H9 (cell line): ENCODE measurements around the gene ZMYND8. TPM values are rescaled to one million over a fixed set of nuclear protein-coding genes. Genes with fewer than 3 reads are reported as not detected.

Experiments used
- DNase-seq: peaks from one replicate; pipeline ENCODE4 v3.0.0-alpha.2; 2017
- H2AFZ ChIP-seq: one replicate; pipeline ENCODE4 v1.6.1; 2013; ENCODE audit warnings: mild to moderate bottlenecking, low read length, control low read depth, moderate library complexity
- H2AK5ac ChIP-seq: 2 replicates; pipeline ENCODE4 v1.6.1; 2013; ENCODE audit warnings: low read length, control low read depth, mixed read lengths; ENCODE audit not compliant: insufficient read length
- H2BK120ac ChIP-seq: one replicate; pipeline ENCODE4 v1.6.1; 2013; ENCODE audit warnings: low read depth, mild to moderate bottlenecking, low read length, control low read depth, inconsistent platforms; ENCODE audit not compliant: poor library complexity, severe bottlenecking
- H2BK12ac ChIP-seq: 2 replicates; pipeline ENCODE4 v1.6.1; 2013; ENCODE audit warnings: low read length, control low read depth, mixed read lengths, low read depth; ENCODE audit not compliant: insufficient read length
- H2BK15ac ChIP-seq: 2 replicates; pipeline ENCODE4 v1.6.1; 2013; ENCODE audit warnings: low read depth, low read length, control low read depth
- H2BK20ac ChIP-seq: one replicate; pipeline ENCODE4 v1.6.1; 2013; ENCODE audit warnings: low read depth, mild to moderate bottlenecking, low read length, control low read depth, inconsistent platforms; ENCODE audit not compliant: poor library complexity, severe bottlenecking
- H2BK5ac ChIP-seq: 2 replicates; pipeline ENCODE4 v1.6.1; 2013; ENCODE audit warnings: low read length, control low read depth, mixed read lengths; ENCODE audit not compliant: insufficient read length
- H3K14ac ChIP-seq: 2 replicates; pipeline ENCODE4 v1.6.1; 2013; ENCODE audit warnings: low read length, control low read depth; ENCODE audit not compliant: insufficient read depth
- H3K18ac ChIP-seq: 2 replicates; pipeline ENCODE4 v1.6.1; 2013; ENCODE audit warnings: low read depth, mild to moderate bottlenecking, mixed read lengths, low read length, control low read depth; ENCODE audit not compliant: insufficient read length
- H3K23ac ChIP-seq: 2 replicates; pipeline ENCODE4 v1.6.1; 2013; ENCODE audit warnings: low read length, control low read depth, mixed read lengths, low read depth; ENCODE audit not compliant: insufficient read length
- H3K23me2 ChIP-seq: 2 replicates; pipeline ENCODE4 v1.6.1; 2013; ENCODE audit warnings: low read depth, mild to moderate bottlenecking, mixed read lengths, low read length, control low read depth; ENCODE audit not compliant: insufficient read length, poor library complexity, severe bottlenecking
- H3K27ac ChIP-seq: 2 replicates; pipeline ENCODE4 v1.5.1; 2013; ENCODE audit warnings: low read length, control low read depth, mixed read lengths, low read depth; ENCODE audit not compliant: insufficient read length
- H3K27me3 ChIP-seq: 2 replicates; pipeline ENCODE4 v1.6.1; 2013; ENCODE audit warnings: low read length, control low read depth, inconsistent platforms; ENCODE audit not compliant: insufficient read depth
- H3K4ac ChIP-seq: 2 replicates; pipeline ENCODE4 v1.6.1; 2013; ENCODE audit warnings: low read depth, mild to moderate bottlenecking, control low read depth, inconsistent platforms, low read length, moderate library complexity
- H3K4me1 ChIP-seq: 2 replicates; pipeline ENCODE4 v1.6.1; 2013; ENCODE audit warnings: low read length, control low read depth, inconsistent platforms; ENCODE audit not compliant: insufficient read depth
- H3K4me2 ChIP-seq: 2 replicates; pipeline ENCODE4 v1.6.1; 2013; ENCODE audit warnings: low read length, control low read depth, mixed read lengths; ENCODE audit not compliant: insufficient read length, insufficient read depth
- H3K56ac ChIP-seq: 2 replicates; pipeline ENCODE4 v1.6.1; 2013; ENCODE audit warnings: low read depth, mild to moderate bottlenecking, mixed read lengths, low read length, control low read depth; ENCODE audit not compliant: insufficient read length
- H3K79me1 ChIP-seq: 2 replicates; pipeline ENCODE4 v1.6.1; 2013; ENCODE audit warnings: low read depth, mild to moderate bottlenecking, moderate library complexity, low read length, control low read depth, inconsistent platforms; ENCODE audit not compliant: insufficient read depth, poor library complexity, severe bottlenecking
- H3K79me2 ChIP-seq: 2 replicates; pipeline ENCODE4 v1.6.1; 2013; ENCODE audit warnings: low read length, control low read depth, inconsistent platforms; ENCODE audit not compliant: insufficient read depth
- H3K9ac ChIP-seq: 2 replicates; pipeline ENCODE4 v1.6.1; 2013; ENCODE audit warnings: low read length, control low read depth, mixed read lengths; ENCODE audit not compliant: insufficient read length; ENCODE audit errors: extremely low read depth
- H3K9me3 ChIP-seq: one replicate; pipeline ENCODE4 v1.6.1; 2013; ENCODE audit warnings: low read depth, low read length, inconsistent platforms; ENCODE audit not compliant: control insufficient read depth
- H3T11ph ChIP-seq: one replicate; pipeline ENCODE4 v1.6.1; 2013; ENCODE audit warnings: mild to moderate bottlenecking, low read length, control low read depth, inconsistent platforms
- H4K20me1 ChIP-seq: one replicate; pipeline ENCODE4 v1.6.1; 2013; ENCODE audit not compliant: control insufficient read depth, insufficient read length, insufficient read depth
- H4K5ac ChIP-seq: 2 replicates; pipeline ENCODE4 v1.6.1; 2013; ENCODE audit warnings: low read depth, mild to moderate bottlenecking, mixed read lengths, low read length, control low read depth; ENCODE audit not compliant: insufficient read length
- H4K8ac ChIP-seq: replicated peaks from 2 replicates; pipeline ENCODE4 v1.6.1; 2013; ENCODE audit warnings: low read length, control low read depth, mixed read lengths, low read depth; ENCODE audit not compliant: insufficient read length
- H4K91ac ChIP-seq: 2 replicates; pipeline ENCODE4 v1.6.1; 2013; ENCODE audit warnings: low read depth, mild to moderate bottlenecking, moderate library complexity, mixed read lengths, low read length, control low read depth; ENCODE audit not compliant: insufficient read length
- H3K27ac Mint-ChIP-seq, 3 experiments: 2 replicates in 2 of 3; 3 replicates in 1 of 3; pipeline ENCODE4 v1.8.0; 2020 to 2021; ENCODE audit warnings: mixed read lengths in 3 of 3, mild to moderate bottlenecking in 1 of 3, moderate library complexity in 1 of 3
- H3K27me3 Mint-ChIP-seq: 2 replicates; pipeline ENCODE4 v1.8.0; 2021; ENCODE audit warnings: low read depth, mild to moderate bottlenecking, moderate library complexity, mixed read lengths
- H3K36me3 Mint-ChIP-seq, 3 experiments: 2 replicates in 2 of 3; 3 replicates in 1 of 3; pipeline ENCODE4 v1.8.0; 2020 to 2021; ENCODE audit warnings: low read depth in 3 of 3, mixed read lengths in 3 of 3; ENCODE audit not compliant: insufficient read depth in 1 of 3
- H3K4me1 Mint-ChIP-seq, 2 experiments: 2 replicates each; pipeline ENCODE4 v1.8.0; 2020; ENCODE audit warnings: mixed read lengths in 2 of 2
- H3K4me3 Mint-ChIP-seq, 2 experiments: 2 replicates in 1 of 2; 3 replicates in 1 of 2; pipeline ENCODE4 v1.8.0; 2020 to 2021; ENCODE audit warnings: mild to moderate bottlenecking in 2 of 2, mixed read lengths in 2 of 2, moderate library complexity in 1 of 2
- H3K9me3 Mint-ChIP-seq, 2 experiments: 2 replicates in 1 of 2; 3 replicates in 1 of 2; pipeline ENCODE4 v1.8.0; 2020; ENCODE audit warnings: mild to moderate bottlenecking in 2 of 2, mixed read lengths in 2 of 2, moderate library complexity in 1 of 2
- CTCF ChIP-seq: fragments of 200-600 bp; sonication (generic); conservative IDR thresholded peaks from 3 replicates; pipeline ENCODE4 v1.8.0; 2021; ENCODE audit warnings: antibody characterized with exemption, mild to moderate bottlenecking
- WGBS: extraction: QIAGEN DNeasy Blood & Tissue Kit; methylation state at CpG from one replicate; pipeline ENCODE4 v1.1.7; 2013; ENCODE audit warnings: missing lambda C conversion rate, low lambda C conversion rate, mixed read lengths; ENCODE audit not compliant: insufficient read length; ENCODE audit errors: extremely low coverage; 5-methylcytosine and 5-hydroxymethylcytosine counted together
- total RNA-seq: library from RNA; stranded (reverse); gene quantifications from 2 replicates; pipeline ENCODE4 v1.2.1, GENCODE V29; 2021

ZMYND8 gene
- total RNA-seq, 1 experiment from 2014 or later, result 158 TPM

GRCh38 chr20:47198996-47199552 is 157.4 kb downstream of the ZMYND8 start:
- Histone ChIP-seq H3K23me2 (no peaks in the 10 kb centered on the region), H4K20me1 (no peaks in the 10 kb centered on the region), H3K23ac (no peak overlapping the region), H3T11ph (no peak overlapping the region), H3K9ac (no peak overlapping the region), H2BK12ac (no peak overlapping the region), H3K79me1 (no peaks in the 10 kb centered on the region), H2AFZ (no peak overlapping the region), H2BK120ac (no peak overlapping the region), H2BK5ac (no peak overlapping the region), H2BK20ac (no peak overlapping the region), H3K4me1 (no peaks in the 10 kb centered on the region), H3K18ac (no peak overlapping the region), H2AK5ac (no peak overlapping the region), H4K5ac (no peak overlapping the region), H4K8ac (no peak overlapping the region), H3K27ac (no peak overlapping the region), H3K79me2 (no peaks in the 10 kb centered on the region), H3K4ac (no peak overlapping the region), H3K4me2 (no peak overlapping the region), H4K91ac (no peak overlapping the region), H3K27me3 (no peaks in the 10 kb centered on the region), H3K9me3 (no peaks in the 10 kb centered on the region), H3K56ac (no peak overlapping the region), H3K14ac (no peak overlapping the region), H2BK15ac (no peak overlapping the region)
- no CpG with 5 or more reads among the region's 14 CpGs for WGBS
- H3K4me3 Mint-ChIP-seq, result no peak overlapping the region
- no peak overlapping the region for H3K27ac Mint-ChIP-seq
- H3K36me3 Mint-ChIP-seq, result no peaks in the 10 kb centered on the region; a peak in 1 of 7 replicates
- H3K4me1 Mint-ChIP-seq, result peaks cover 7 to 9% of the 10 kb centered on the region in 2 experiments
- no peaks in the 10 kb centered on the region for H3K9me3 Mint-ChIP-seq
- no peaks in the 10 kb centered on the region for H3K27me3 Mint-ChIP-seq
- TF ChIP-seq CTCF, result no peak
- no peak for DNase-seq
